CD8-positive, alpha-beta memory T cell (primary cell): ENCODE measurements around the gene STARD7. TPM values are rescaled to one million over a fixed set of nuclear protein-coding genes. Genes with fewer than 3 reads are reported as not detected.

ENCODE experiments used
- CTCF ChIA-PET: fragments of 350-600 bp; sonication (Branson Sonifier 250); formaldehyde crosslinking; loops from one replicate; lab custom pipeline; 2021; ENCODE audit warnings: antibody characterized with exemption; lab: Charles Lee
- POLR2A ChIA-PET: fragments of 350-600 bp; sonication (Branson Sonifier 250); formaldehyde crosslinking; loops from one replicate; lab custom pipeline; 2021; ENCODE audit warnings: antibody characterized with exemption; lab: Charles Lee
- DNase-seq, 5 donors: peaks; one replicate each; pipeline versions ENCODE4 v3.0.0 to v3.0.0-alpha.2; 2020 to 2022; ENCODE audit warnings: mixed read lengths in 1 of 5
- H3K27ac ChIP-seq: one replicate; pipeline ENCODE4 v1.7.0; 2013; ENCODE audit warnings: low read depth, mild to moderate bottlenecking, low read length, moderate library complexity
- H3K27me3 ChIP-seq: 2 replicates; pipeline ENCODE4 v1.7.0; 2013; ENCODE audit warnings: low read length, mild to moderate bottlenecking; ENCODE audit not compliant: insufficient read depth, poor library complexity, severe bottlenecking
- H3K36me3 ChIP-seq: 2 replicates; pipeline ENCODE4 v1.7.0; 2013; ENCODE audit warnings: mild to moderate bottlenecking, low read length, moderate library complexity; ENCODE audit not compliant: insufficient read depth
- H3K4me1 ChIP-seq: 2 replicates; pipeline ENCODE4 v1.7.0; 2013; ENCODE audit warnings: mild to moderate bottlenecking, low read length, moderate library complexity; ENCODE audit not compliant: insufficient read depth
- H3K4me3 ChIP-seq: 2 replicates; pipeline ENCODE4 v1.7.0; 2013; ENCODE audit warnings: mild to moderate bottlenecking, low read length
- H3K9me3 ChIP-seq: 2 replicates; pipeline ENCODE4 v1.7.0; 2013; ENCODE audit warnings: mild to moderate bottlenecking, low read length
- H3K27ac Mint-ChIP-seq, 8 donors: one replicate each; pipeline ENCODE4 v1.8.0; 2020 to 2021; ENCODE audit warnings: mixed read lengths in 8 of 8, mild to moderate bottlenecking in 6 of 8, inconsistent platforms in 3 of 8, moderate library complexity in 3 of 8
- H3K27me3 Mint-ChIP-seq, 2 donors: one replicate each; pipeline ENCODE4 v1.8.0; 2020 to 2021; ENCODE audit warnings: mixed read lengths in 2 of 2, mild to moderate bottlenecking in 1 of 2, moderate library complexity in 1 of 2
- H3K36me3 Mint-ChIP-seq, 3 donors: one replicate each; pipeline ENCODE4 v1.8.0; 2020 to 2021; ENCODE audit warnings: mixed read lengths in 3 of 3, inconsistent platforms in 1 of 3, mild to moderate bottlenecking in 1 of 3
- H3K4me1 Mint-ChIP-seq, 3 donors: one replicate each; pipeline ENCODE4 v1.8.0; 2020 to 2021; ENCODE audit warnings: mixed read lengths in 3 of 3, inconsistent platforms in 1 of 3, mild to moderate bottlenecking in 1 of 3
- H3K4me3 Mint-ChIP-seq, 7 donors: one replicate each; pipeline ENCODE4 v1.8.0; 2020 to 2021; ENCODE audit warnings: mixed read lengths in 7 of 7, mild to moderate bottlenecking in 6 of 7, moderate library complexity in 4 of 7, inconsistent platforms in 2 of 7
- H3K9me3 Mint-ChIP-seq, 5 donors: one replicate each; pipeline ENCODE4 v1.8.0; 2020 to 2022; ENCODE audit warnings: mixed read lengths in 5 of 5, mild to moderate bottlenecking in 3 of 5, moderate library complexity in 2 of 5, inconsistent platforms in 1 of 5
- polyA plus RNA-seq: library from polyadenylated mRNA; unstranded; fragments of 300-500 nt; fragmentation: Illumina TruSeq; gene quantifications from one replicate; pipeline ENCODE4 v1.2.3, GENCODE V29; 2021
- total RNA-seq, 2 experiments: library from RNA; stranded (reverse); gene quantifications; one replicate each; pipeline ENCODE4 v1.2.3, GENCODE V29; 2021

STARD7 gene
- total and polyA plus RNA-seq, 3 experiments from 2014 or later, result 147 to 256 (median 255) TPM

GRCh38 chr2:96195410-96196066 lies 13.1 kb downstream of the STARD7 start:
- H3K9me3 ChIP-seq, result no peaks in the 10 kb centered on the region
- no peak overlapping the region for H3K27ac ChIP-seq
- Mint-ChIP-seq H3K4me1 (peaks cover 38 to 70% (median 56%) of the 10 kb centered on the region in 3 donors), H3K36me3 (peaks cover 22 to 56% (median 23%) of the 10 kb centered on the region in 3 donors), H3K4me3 (no peak overlapping the region), H3K27me3 (no peaks in the 10 kb centered on the region), H3K9me3 (no peaks in the 10 kb centered on the region), H3K27ac (peak overlapping the region in 4 of 8 donors; percentile 38 to 64 (median 46))
- H3K4me3 ChIP-seq, result no peak overlapping the region
- no peak for DNase-seq
- POLR2A ChIA-PET, result no interaction called here
- CTCF ChIA-PET, result interaction anchor here (1.0 to 1.2 kb wide), 2 partner anchors 21 to 69 kb away, joined by 3 to 4 read pairs; no protein-coding TSS in a partner anchor
- H3K4me1 ChIP-seq, result peaks cover under 1% of the 10 kb centered on the region
- peaks cover 44% of the 10 kb centered on the region for H3K36me3 ChIP-seq
- H3K27me3 ChIP-seq, result no peaks in the 10 kb centered on the region

- Mint-ChIP-seq H3K9me3 (no peaks in the 10 kb centered on the region), H3K27me3 (no peaks in the 10 kb centered on the region), H3K36me3 (peaks cover 21 to 65% (median 23%) of the 10 kb centered on the region in 3 donors), H3K4me3 (no peak overlapping the region), H3K27ac (peak overlapping the region in 5 of 8 donors; percentile 14 to 50 (median 32)), H3K4me1 (peaks cover 16 to 41% (median 25%) of the 10 kb centered on the region in 3 donors)
- POLR2A ChIA-PET, result interaction anchor here (1.0 kb wide), 1 partner anchor 16 kb away, joined by 3 read pairs; the partner anchor contains the start of gene STARD7
- Histone ChIP-seq H3K27ac (no peak overlapping the region), H3K27me3 (no peaks in the 10 kb centered on the region), H3K4me1 (no peaks in the 10 kb centered on the region), H3K4me3 (no peak overlapping the region), H3K36me3 (peaks cover 52% of the 10 kb centered on the region), H3K9me3 (no peaks in the 10 kb centered on the region)
- no peak for DNase-seq
- CTCF ChIA-PET, result interaction anchor here (1.7 kb wide), 1 partner anchor 18 kb away, joined by 8 read pairs; no protein-coding TSS in a partner anchor
Observed at GRCh38 chr2:96191937-96192670, 16.5 kb downstream of the STARD7 start.

GRCh38 chr2:96188821-96189526 lies 19.7 kb downstream of the STARD7 start:
- Mint-ChIP-seq H3K9me3 (no peaks in the 10 kb centered on the region), H3K4me3 (no peak overlapping the region), H3K27me3 (no peaks in the 10 kb centered on the region), H3K4me1 (peaks cover 5 to 22% (median 12%) of the 10 kb centered on the region in 3 donors), H3K36me3 (peaks cover 14 to 79% (median 29%) of the 10 kb centered on the region in 3 donors), H3K27ac (no peak overlapping the region)
- no peak for DNase-seq
- H3K36me3 ChIP-seq, result peaks cover 57% of the 10 kb centered on the region
- ChIA-PET CTCF (interaction anchor here (1.7 kb wide), 1 partner anchor 15 kb away, joined by 5 read pairs; no protein-coding TSS in a partner anchor), POLR2A (no interaction called here)
- no peak overlapping the region for H3K4me3 ChIP-seq
- H3K27ac ChIP-seq, result no peak overlapping the region
- H3K27me3 ChIP-seq, result no peaks in the 10 kb centered on the region
- no peaks in the 10 kb centered on the region for H3K4me1 ChIP-seq
- H3K9me3 ChIP-seq, result no peaks in the 10 kb centered on the region

DNA sequence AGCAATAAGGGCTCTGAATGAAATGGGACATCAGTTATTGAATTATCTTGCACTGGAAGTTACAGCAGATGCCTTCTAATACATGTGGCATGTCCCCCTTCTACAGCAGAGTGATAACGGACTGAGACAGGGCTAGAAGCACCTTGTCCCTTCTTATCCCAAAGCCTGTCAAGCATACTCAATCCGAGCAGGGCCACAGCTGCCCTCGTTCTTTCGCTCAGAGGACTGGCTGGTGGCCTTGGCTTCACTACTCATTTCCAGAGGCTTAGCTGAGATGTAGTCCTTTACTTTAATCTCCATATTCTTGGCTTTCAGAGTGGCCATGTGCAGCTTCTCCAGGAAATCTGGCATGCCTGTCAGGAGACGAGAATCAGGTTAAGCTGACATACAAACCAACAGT lies 22.1 kb downstream of the STARD7 start:
- CTCF ChIA-PET, result interaction anchor here (1.1 kb wide), 1 partner anchor 12 kb away, joined by 4 read pairs; no protein-coding TSS in a partner anchor
- no peak overlapping the region for H3K4me3 ChIP-seq
- Mint-ChIP-seq H3K27me3 (no peaks in the 10 kb centered on the region), H3K36me3 (peaks cover 3 to 59% (median 20%) of the 10 kb centered on the region in 3 donors), H3K4me1 (peaks cover 0 to 7% (median 4%) of the 10 kb centered on the region in 3 donors), H3K9me3 (no peaks in the 10 kb centered on the region), H3K27ac (no peak overlapping the region), H3K4me3 (no peak overlapping the region)
- no peak for DNase-seq
- no peaks in the 10 kb centered on the region for H3K4me1 ChIP-seq
- peaks cover 34% of the 10 kb centered on the region for H3K36me3 ChIP-seq
- H3K27me3 ChIP-seq, result no peaks in the 10 kb centered on the region
- no peaks in the 10 kb centered on the region for H3K9me3 ChIP-seq
- no peak overlapping the region for H3K27ac ChIP-seq
- POLR2A ChIA-PET, result no interaction called here

- H3K36me3 Mint-ChIP-seq, result peaks cover 0 to 53% (median 18%) of the 10 kb centered on the region in 3 donors
- ChIA-PET POLR2A (no interaction called here), CTCF (interaction anchor here (1.2 kb wide), 1 partner anchor 11 kb away, joined by 5 read pairs; no protein-coding TSS in a partner anchor)
- Histone ChIP-seq H3K9me3 (no peaks in the 10 kb centered on the region), H3K36me3 (peaks cover 26% of the 10 kb centered on the region), H3K4me3 (no peak overlapping the region), H3K4me1 (peaks cover 5% of the 10 kb centered on the region), H3K27me3 (no peaks in the 10 kb centered on the region), H3K27ac (no peak overlapping the region)
- no peaks in the 10 kb centered on the region for H3K27me3 Mint-ChIP-seq
- no peak for DNase-seq
- H3K9me3 Mint-ChIP-seq, result no peaks in the 10 kb centered on the region
- H3K4me3 Mint-ChIP-seq, result no peak overlapping the region
- H3K27ac Mint-ChIP-seq, result peak overlapping the region in 1 of 8 donors; percentile 32
- H3K4me1 Mint-ChIP-seq, result peaks cover 8 to 12% (median 9%) of the 10 kb centered on the region in 3 donors
Observed at GRCh38 chr2:96185516-96185915, 23.1 kb downstream of the STARD7 start.

DNA sequence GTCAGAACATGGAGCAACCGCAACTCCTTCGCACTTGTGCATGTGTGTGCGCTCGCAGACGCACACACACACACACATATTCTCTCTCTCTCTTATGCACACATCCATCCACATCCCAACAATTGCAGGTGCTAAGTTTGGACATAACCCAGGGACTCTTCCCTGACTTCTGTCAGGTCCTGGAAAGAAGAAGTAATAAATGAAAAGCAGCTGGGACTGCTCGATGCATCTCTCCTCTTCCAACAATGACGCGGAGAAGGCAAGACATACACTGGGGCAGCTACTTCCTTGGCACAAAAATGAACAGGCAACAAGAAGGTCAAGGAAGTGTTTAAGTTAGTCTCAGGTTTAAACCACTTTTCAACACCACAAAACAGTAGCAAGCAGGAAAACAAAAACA lies 23.6 kb downstream of the STARD7 start:
- ChIA-PET POLR2A (no interaction called here), CTCF (interaction anchor here (1.2 kb wide), 1 partner anchor 10 kb away, joined by 5 read pairs; no protein-coding TSS in a partner anchor)
- Mint-ChIP-seq H3K27me3 (no peaks in the 10 kb centered on the region), H3K36me3 (peaks cover 0 to 52% (median 18%) of the 10 kb centered on the region in 3 donors), H3K4me1 (peaks cover 11 to 13% (median 11%) of the 10 kb centered on the region in 3 donors), H3K9me3 (no peaks in the 10 kb centered on the region), H3K27ac (peak overlapping the region in 5 of 8 donors; percentile 6 to 43 (median 32)), H3K4me3 (no peak overlapping the region)
- Histone ChIP-seq H3K27ac (no peak overlapping the region), H3K36me3 (peaks cover 25% of the 10 kb centered on the region), H3K9me3 (no peaks in the 10 kb centered on the region), H3K4me3 (no peak overlapping the region), H3K4me1 (peaks cover 7% of the 10 kb centered on the region), H3K27me3 (no peaks in the 10 kb centered on the region)
- no peak for DNase-seq

- Mint-ChIP-seq H3K36me3 (peaks cover 0 to 46% (median 17%) of the 10 kb centered on the region in 3 donors), H3K4me1 (peaks cover 13 to 16% (median 14%) of the 10 kb centered on the region in 3 donors), H3K9me3 (no peaks in the 10 kb centered on the region), H3K4me3 (no peak overlapping the region), H3K27me3 (no peaks in the 10 kb centered on the region), H3K27ac (peak overlapping the region in 1 of 8 donors; percentile 20)
- Histone ChIP-seq H3K4me3 (no peak overlapping the region), H3K27me3 (no peaks in the 10 kb centered on the region), H3K4me1 (peaks cover 9% of the 10 kb centered on the region), H3K9me3 (no peaks in the 10 kb centered on the region), H3K27ac (no peak overlapping the region), H3K36me3 (peaks cover 24% of the 10 kb centered on the region)
- DNase-seq, result no peak
- CTCF ChIA-PET, result interaction anchor here (2.3 kb wide), 1 partner anchor 46 kb away, joined by 14 read pairs; the partner anchor contains the start of gene ASTL
- POLR2A ChIA-PET, result no interaction called here
Observed at GRCh38 chr2:96184188-96184587, 24.4 kb downstream of the STARD7 start.
